GM23338 (cell line): Measurements from ENCODE around the gene RND3. TPM values are rescaled to one million over a fixed set of nuclear protein-coding genes. Genes with fewer than 3 reads are reported as not detected.

ENCODE experiments used
- ATAC-seq: fragments of 200-7000 bp; cut with Tn5 transposase; 3 replicates; pipeline ENCODE4 v1.9.1; 2020
- DNase-seq: peaks from one replicate; pipeline ENCODE4 v3.0.0-alpha.2; 2015; ENCODE audit warnings: low spot score
- H2AFZ ChIP-seq: fragments of 200-600 bp; sonication (generic); 2 replicates; pipeline ENCODE4 v1.8.0; 2016; ENCODE audit warnings: antibody characterized with exemption, mild to moderate bottlenecking, moderate library complexity
- H3F3A ChIP-seq: fragments of 200-600 bp; sonication (generic); replicated peaks from 2 replicates; pipeline ENCODE4 v1.8.0; 2017; ENCODE audit warnings: antibody characterized with exemption, mixed run types, low read depth
- H3K27ac ChIP-seq: fragments of 200-600 bp; sonication (generic); 2 replicates; pipeline ENCODE4 v1.6.1; 2016; ENCODE audit warnings: low read depth
- H3K27me3 ChIP-seq: fragments of 200-600 bp; sonication (generic); 2 replicates; pipeline ENCODE4 v1.8.0; 2016; ENCODE audit warnings: mild to moderate bottlenecking, mixed run types, moderate library complexity; ENCODE audit not compliant: insufficient read depth
- H3K36me3 ChIP-seq: fragments of 200-600 bp; sonication (generic); 2 replicates; pipeline ENCODE4 v1.8.0; 2016; ENCODE audit warnings: mild to moderate bottlenecking; ENCODE audit not compliant: insufficient read depth
- H3K4me1 ChIP-seq: fragments of 200-600 bp; sonication (generic); 2 replicates; pipeline ENCODE4 v1.8.0; 2016; ENCODE audit warnings: mild to moderate bottlenecking, moderate library complexity; ENCODE audit not compliant: insufficient read depth
- H3K4me2 ChIP-seq: fragments of 200-600 bp; sonication (generic); 2 replicates; pipeline ENCODE4 v1.7.1; 2017; ENCODE audit warnings: mixed run types
- H3K4me3 ChIP-seq: fragments of 200-600 bp; sonication (generic); 2 replicates; pipeline ENCODE4 v1.6.1; 2016; ENCODE audit warnings: mixed run types
- H3K79me2 ChIP-seq: fragments of 200-600 bp; sonication (generic); replicated peaks from 2 replicates; pipeline ENCODE4 v1.8.0; 2017; ENCODE audit warnings: mild to moderate bottlenecking; ENCODE audit not compliant: insufficient read depth
- H3K9me2 ChIP-seq: fragments of 200-600 bp; sonication (generic); 2 replicates; pipeline ENCODE4 v1.8.0; 2017; ENCODE audit not compliant: insufficient read depth
- H4K20me1 ChIP-seq: fragments of 200-600 bp; sonication (generic); replicated peaks from 2 replicates; pipeline ENCODE4 v1.8.0; 2017; ENCODE audit warnings: mild to moderate bottlenecking; ENCODE audit not compliant: insufficient read depth
- H3K27ac Mint-ChIP-seq: 2 replicates; pipeline ENCODE4 v1.8.0; 2020; ENCODE audit warnings: inconsistent platforms, mild to moderate bottlenecking, moderate library complexity, mixed read lengths
- H3K27me3 Mint-ChIP-seq: 3 replicates; pipeline ENCODE4 v1.8.0; 2022; ENCODE audit warnings: low read depth, mild to moderate bottlenecking, moderate library complexity, mixed read lengths, inconsistent platforms; ENCODE audit not compliant: insufficient read depth, poor library complexity
- H3K36me3 Mint-ChIP-seq: 3 replicates; pipeline ENCODE4 v1.8.0; 2021; ENCODE audit warnings: low read depth, mild to moderate bottlenecking, inconsistent platforms, moderate library complexity, mixed read lengths
- H3K4me1 Mint-ChIP-seq: 3 replicates; pipeline ENCODE4 v1.8.0; 2020; ENCODE audit warnings: mild to moderate bottlenecking, inconsistent platforms, mixed read lengths
- H3K4me3 Mint-ChIP-seq: 3 replicates; pipeline ENCODE4 v1.8.0; 2021; ENCODE audit warnings: moderate library complexity, mild to moderate bottlenecking, inconsistent platforms, mixed read lengths
- H3K9me3 Mint-ChIP-seq: 3 replicates; pipeline ENCODE4 v1.8.0; 2020; ENCODE audit warnings: moderate library complexity, mild to moderate bottlenecking, inconsistent platforms, mixed read lengths
- EZH2 ChIP-seq: fragments of 200-600 bp; sonication (generic); IDR thresholded peaks from one replicate; pipeline ENCODE4 v1.8.0; 2017; ENCODE audit warnings: antibody characterized with exemption, mild to moderate bottlenecking, low read depth; ENCODE audit not compliant: unreplicated experiment
- EZH2phosphoT487 ChIP-seq: fragments of 200-600 bp; sonication (generic); IDR thresholded peaks from one replicate; pipeline ENCODE4 v1.8.1; 2018; ENCODE audit warnings: antibody characterized with exemption; ENCODE audit not compliant: unreplicated experiment
- JUNB ChIP-seq: IDR thresholded peaks from one replicate; pipeline ENCODE4 v1.6.1; 2016; ENCODE audit warnings: antibody characterized with exemption; ENCODE audit not compliant: unreplicated experiment
- POLR2AphosphoS5 ChIP-seq: IDR thresholded peaks from 2 replicates; pipeline ENCODE4 v1.6.1; 2016; ENCODE audit warnings: antibody characterized with exemption, low read depth
- ZNF331 ChIP-seq: fragments of 250-450 bp; sonication (Bioruptor Pico); IDR thresholded peaks from 2 replicates; pipeline ENCODE4 v1.5.0; 2020; ENCODE audit warnings: low read depth, mild to moderate bottlenecking, moderate library complexity
- polyA plus RNA-seq: library from polyadenylated mRNA; unstranded; fragments of >200 nt; fragmentation: Nextera tagmentation; extraction: Ambion mirVana; gene quantifications from 2 replicates; pipeline ENCODE4 v1.2.1, GENCODE V29; 2016
- total RNA-seq: library from RNA; depleted of rRNA; stranded (reverse); fragments of >200 nt; shearing (Covaris generic); gene quantifications from 2 replicates; pipeline ENCODE4 v1.2.3, GENCODE V29; 2014
- TF ChIP-seq, protein P1 (sequence below): IDR thresholded peaks from 2 replicates; pipeline ENCODE4 v1.6.1; 2016; ENCODE audit warnings: antibody characterized with exemption
- TF ChIP-seq, protein P2 (sequence below), 2 experiments: fragments of 200-600 bp in 1 of 2; sonication (generic) in 1 of 2; conservative IDR thresholded peaks; 2 replicates each; pipeline versions ENCODE4 v1.5.1 to v1.6.1; 2016 to 2017; ENCODE audit warnings: antibody characterized with exemption in 2 of 2, low read depth in 2 of 2, mild to moderate bottlenecking in 2 of 2, moderate library complexity in 1 of 2
- TF ChIP-seq, protein P3 (sequence below): IDR thresholded peaks from one replicate; pipeline ENCODE4 v1.6.1; 2018; ENCODE audit warnings: antibody characterized with exemption; ENCODE audit not compliant: unreplicated experiment
- TF ChIP-seq, protein P4 (sequence below): fragments of 250-450 bp; sonication (Bioruptor Pico); IDR thresholded peaks from 2 replicates; pipeline ENCODE4 v1.5.0; 2020; ENCODE audit warnings: mild to moderate bottlenecking, moderate library complexity

RND3 gene
- total and polyA plus RNA-seq, 2 experiments from 2014 or later, result 48.2 to 55.3 TPM

DNA sequence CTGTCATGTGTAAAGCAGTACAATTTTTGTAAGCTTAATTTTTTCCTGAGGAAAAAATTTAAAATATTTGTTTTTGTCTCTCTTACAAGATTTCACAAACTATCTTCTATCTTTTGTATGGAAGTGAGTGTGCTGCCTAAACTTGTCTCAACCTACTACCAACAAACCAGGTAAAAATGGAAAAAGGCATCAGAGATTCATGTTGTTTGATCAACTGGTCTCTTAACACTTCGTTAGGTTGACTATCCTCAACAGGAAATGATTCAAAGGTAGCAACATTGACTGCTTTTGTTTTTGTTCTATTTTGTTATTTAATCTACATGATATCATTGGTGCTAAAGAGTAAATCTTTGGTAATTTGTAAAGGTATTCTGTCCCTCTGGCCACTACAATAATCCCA, 47.7 kb upstream of the RND3 start:
- Histone ChIP-seq H3F3A (no peaks in the 10 kb centered on the region), H3K4me3 (no peak overlapping the region), H2AFZ (no peak overlapping the region), H4K20me1 (no peaks in the 10 kb centered on the region), H3K79me2 (no peaks in the 10 kb centered on the region), H3K9me2 (peaks cover 21% of the 10 kb centered on the region; the same call in 1 of the 2 replicates), H3K27me3 (no peaks in the 10 kb centered on the region), H3K4me2 (no peak overlapping the region), H3K36me3 (peaks cover 8% of the 10 kb centered on the region; the same call in 1 of the 2 replicates), H3K27ac (no peak overlapping the region), H3K4me1 (peaks cover 2% of the 10 kb centered on the region; the same call in 1 of the 2 replicates)
- Mint-ChIP-seq H3K27me3 (peaks cover 4% of the 10 kb centered on the region), H3K27ac (no peak overlapping the region), H3K4me1 (peaks cover 3% of the 10 kb centered on the region; the same call in 1 of the 3 replicates), H3K36me3 (peaks cover 28% of the 10 kb centered on the region), H3K4me3 (no peak overlapping the region), H3K9me3 (peaks cover 30% of the 10 kb centered on the region)
- DNase-seq (no peak), ATAC-seq (no peak)
- no peak for TF ChIP-seq JUNB
- TF ChIP-seq, protein P1, sequence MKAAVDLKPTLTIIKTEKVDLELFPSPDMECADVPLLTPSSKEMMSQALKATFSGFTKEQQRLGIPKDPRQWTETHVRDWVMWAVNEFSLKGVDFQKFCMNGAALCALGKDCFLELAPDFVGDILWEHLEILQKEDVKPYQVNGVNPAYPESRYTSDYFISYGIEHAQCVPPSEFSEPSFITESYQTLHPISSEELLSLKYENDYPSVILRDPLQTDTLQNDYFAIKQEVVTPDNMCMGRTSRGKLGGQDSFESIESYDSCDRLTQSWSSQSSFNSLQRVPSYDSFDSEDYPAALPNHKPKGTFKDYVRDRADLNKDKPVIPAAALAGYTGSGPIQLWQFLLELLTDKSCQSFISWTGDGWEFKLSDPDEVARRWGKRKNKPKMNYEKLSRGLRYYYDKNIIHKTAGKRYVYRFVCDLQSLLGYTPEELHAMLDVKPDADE, result no peak
- TF ChIP-seq EZH2, result no peak
- TF ChIP-seq, protein P2, sequence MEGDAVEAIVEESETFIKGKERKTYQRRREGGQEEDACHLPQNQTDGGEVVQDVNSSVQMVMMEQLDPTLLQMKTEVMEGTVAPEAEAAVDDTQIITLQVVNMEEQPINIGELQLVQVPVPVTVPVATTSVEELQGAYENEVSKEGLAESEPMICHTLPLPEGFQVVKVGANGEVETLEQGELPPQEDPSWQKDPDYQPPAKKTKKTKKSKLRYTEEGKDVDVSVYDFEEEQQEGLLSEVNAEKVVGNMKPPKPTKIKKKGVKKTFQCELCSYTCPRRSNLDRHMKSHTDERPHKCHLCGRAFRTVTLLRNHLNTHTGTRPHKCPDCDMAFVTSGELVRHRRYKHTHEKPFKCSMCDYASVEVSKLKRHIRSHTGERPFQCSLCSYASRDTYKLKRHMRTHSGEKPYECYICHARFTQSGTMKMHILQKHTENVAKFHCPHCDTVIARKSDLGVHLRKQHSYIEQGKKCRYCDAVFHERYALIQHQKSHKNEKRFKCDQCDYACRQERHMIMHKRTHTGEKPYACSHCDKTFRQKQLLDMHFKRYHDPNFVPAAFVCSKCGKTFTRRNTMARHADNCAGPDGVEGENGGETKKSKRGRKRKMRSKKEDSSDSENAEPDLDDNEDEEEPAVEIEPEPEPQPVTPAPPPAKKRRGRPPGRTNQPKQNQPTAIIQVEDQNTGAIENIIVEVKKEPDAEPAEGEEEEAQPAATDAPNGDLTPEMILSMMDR (conservative IDR thresholded peaks at IDR 0.05; ENCODE audit: low read depth in 2 of 2), result no peak
- TF ChIP-seq ZNF331, result no peak
- no peak for TF ChIP-seq EZH2phosphoT487
- TF ChIP-seq, protein P3, sequence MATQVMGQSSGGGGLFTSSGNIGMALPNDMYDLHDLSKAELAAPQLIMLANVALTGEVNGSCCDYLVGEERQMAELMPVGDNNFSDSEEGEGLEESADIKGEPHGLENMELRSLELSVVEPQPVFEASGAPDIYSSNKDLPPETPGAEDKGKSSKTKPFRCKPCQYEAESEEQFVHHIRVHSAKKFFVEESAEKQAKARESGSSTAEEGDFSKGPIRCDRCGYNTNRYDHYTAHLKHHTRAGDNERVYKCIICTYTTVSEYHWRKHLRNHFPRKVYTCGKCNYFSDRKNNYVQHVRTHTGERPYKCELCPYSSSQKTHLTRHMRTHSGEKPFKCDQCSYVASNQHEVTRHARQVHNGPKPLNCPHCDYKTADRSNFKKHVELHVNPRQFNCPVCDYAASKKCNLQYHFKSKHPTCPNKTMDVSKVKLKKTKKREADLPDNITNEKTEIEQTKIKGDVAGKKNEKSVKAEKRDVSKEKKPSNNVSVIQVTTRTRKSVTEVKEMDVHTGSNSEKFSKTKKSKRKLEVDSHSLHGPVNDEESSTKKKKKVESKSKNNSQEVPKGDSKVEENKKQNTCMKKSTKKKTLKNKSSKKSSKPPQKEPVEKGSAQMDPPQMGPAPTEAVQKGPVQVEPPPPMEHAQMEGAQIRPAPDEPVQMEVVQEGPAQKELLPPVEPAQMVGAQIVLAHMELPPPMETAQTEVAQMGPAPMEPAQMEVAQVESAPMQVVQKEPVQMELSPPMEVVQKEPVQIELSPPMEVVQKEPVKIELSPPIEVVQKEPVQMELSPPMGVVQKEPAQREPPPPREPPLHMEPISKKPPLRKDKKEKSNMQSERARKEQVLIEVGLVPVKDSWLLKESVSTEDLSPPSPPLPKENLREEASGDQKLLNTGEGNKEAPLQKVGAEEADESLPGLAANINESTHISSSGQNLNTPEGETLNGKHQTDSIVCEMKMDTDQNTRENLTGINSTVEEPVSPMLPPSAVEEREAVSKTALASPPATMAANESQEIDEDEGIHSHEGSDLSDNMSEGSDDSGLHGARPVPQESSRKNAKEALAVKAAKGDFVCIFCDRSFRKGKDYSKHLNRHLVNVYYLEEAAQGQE, result no peak
- TF ChIP-seq, protein P4, sequence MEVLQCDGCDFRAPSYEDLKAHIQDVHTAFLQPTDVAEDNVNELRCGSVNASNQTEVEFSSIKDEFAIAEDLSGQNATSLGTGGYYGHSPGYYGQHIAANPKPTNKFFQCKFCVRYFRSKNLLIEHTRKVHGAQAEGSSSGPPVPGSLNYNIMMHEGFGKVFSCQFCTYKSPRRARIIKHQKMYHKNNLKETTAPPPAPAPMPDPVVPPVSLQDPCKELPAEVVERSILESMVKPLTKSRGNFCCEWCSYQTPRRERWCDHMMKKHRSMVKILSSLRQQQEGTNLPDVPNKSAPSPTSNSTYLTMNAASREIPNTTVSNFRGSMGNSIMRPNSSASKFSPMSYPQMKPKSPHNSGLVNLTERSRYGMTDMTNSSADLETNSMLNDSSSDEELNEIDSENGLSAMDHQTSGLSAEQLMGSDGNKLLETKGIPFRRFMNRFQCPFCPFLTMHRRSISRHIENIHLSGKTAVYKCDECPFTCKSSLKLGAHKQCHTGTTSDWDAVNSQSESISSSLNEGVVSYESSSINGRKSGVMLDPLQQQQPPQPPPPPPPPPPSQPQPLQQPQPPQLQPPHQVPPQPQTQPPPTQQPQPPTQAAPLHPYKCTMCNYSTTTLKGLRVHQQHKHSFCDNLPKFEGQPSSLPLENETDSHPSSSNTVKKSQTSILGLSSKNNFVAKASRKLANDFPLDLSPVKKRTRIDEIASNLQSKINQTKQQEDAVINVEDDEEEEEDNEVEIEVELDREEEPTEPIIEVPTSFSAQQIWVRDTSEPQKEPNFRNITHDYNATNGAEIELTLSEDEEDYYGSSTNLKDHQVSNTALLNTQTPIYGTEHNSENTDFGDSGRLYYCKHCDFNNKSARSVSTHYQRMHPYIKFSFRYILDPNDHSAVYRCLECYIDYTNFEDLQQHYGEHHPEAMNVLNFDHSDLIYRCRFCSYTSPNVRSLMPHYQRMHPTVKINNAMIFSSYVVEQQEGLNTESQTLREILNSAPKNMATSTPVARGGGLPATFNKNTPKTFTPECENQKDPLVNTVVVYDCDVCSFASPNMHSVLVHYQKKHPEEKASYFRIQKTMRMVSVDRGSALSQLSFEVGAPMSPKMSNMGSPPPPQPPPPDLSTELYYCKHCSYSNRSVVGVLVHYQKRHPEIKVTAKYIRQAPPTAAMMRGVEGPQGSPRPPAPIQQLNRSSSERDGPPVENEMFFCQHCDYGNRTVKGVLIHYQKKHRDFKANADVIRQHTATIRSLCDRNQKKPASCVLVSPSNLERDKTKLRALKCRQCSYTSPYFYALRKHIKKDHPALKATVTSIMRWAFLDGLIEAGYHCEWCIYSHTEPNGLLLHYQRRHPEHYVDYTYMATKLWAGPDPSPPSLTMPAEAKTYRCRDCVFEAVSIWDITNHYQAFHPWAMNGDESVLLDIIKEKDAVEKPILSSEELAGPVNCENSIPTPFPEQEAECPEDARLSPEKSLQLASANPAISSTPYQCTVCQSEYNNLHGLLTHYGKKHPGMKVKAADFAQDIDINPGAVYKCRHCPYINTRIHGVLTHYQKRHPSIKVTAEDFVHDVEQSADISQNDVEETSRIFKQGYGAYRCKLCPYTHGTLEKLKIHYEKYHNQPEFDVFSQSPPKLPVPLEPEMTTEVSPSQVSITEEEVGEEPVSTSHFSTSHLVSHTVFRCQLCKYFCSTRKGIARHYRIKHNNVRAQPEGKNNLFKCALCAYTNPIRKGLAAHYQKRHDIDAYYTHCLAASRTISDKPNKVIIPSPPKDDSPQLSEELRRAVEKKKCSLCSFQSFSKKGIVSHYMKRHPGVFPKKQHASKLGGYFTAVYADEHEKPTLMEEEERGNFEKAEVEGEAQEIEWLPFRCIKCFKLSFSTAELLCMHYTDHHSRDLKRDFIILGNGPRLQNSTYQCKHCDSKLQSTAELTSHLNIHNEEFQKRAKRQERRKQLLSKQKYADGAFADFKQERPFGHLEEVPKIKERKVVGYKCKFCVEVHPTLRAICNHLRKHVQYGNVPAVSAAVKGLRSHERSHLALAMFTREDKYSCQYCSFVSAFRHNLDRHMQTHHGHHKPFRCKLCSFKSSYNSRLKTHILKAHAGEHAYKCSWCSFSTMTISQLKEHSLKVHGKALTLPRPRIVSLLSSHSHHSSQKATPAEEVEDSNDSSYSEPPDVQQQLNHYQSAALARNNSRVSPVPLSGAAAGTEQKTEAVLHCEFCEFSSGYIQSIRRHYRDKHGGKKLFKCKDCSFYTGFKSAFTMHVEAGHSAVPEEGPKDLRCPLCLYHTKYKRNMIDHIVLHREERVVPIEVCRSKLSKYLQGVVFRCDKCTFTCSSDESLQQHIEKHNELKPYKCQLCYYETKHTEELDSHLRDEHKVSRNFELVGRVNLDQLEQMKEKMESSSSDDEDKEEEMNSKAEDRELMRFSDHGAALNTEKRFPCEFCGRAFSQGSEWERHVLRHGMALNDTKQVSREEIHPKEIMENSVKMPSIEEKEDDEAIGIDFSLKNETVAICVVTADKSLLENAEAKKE (CRISPR knock-in tag), result no peak
- no peak for TF ChIP-seq POLR2AphosphoS5
